Measurements from ENCODE around the gene C12orf56. TPM values are rescaled to one million over a fixed set of nuclear protein-coding genes. Genes with fewer than 3 reads are reported as not detected.

C12orf56 gene
- total and polyA plus RNA-seq, 2 donors (not counting 3 experiments of a cell fraction or from before 2014, with no cell fraction given), result 0.06 TPM; not detected in 1

DNA sequence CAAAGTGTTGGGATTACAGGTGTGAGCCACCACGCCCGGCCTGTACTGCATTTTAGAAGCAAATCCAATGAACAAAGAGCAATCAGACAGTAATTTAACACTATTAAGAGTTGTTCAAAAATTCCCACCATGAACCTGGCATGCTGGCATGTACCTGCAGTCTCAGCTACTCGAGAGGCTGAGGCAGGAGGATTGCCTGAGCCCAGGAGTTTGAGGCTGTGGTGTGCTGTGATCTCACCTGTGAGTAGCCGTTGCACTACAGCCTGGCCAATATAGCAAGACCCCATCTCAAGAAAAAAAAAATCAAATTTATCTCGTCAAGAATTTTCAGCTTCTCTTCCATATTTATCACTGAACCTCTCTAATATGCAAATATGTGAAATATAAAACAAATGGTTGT lies 128.7 kb downstream of the C12orf56 start:
- DNase-seq (ENCODE audit: low read depth, low spot score) (no peak), FAIRE-seq (no peak)
- ChIA-PET CTCF (interaction anchor here (1.0 to 1.4 kb wide), 2 partner anchors 418 to 422 kb away, joined by 3 read pairs; no protein-coding TSS in a partner anchor), POLR2A (interaction anchor here (0.7 kb wide), 1 partner anchor 16 kb away, joined by 7 read pairs; no protein-coding TSS in a partner anchor)
- Histone ChIP-seq H3K4me1 (ENCODE audit: control insufficient read depth, extremely low read depth, insufficient read depth, low read length) (no peaks in the 10 kb centered on the region), H3K79me2 (ENCODE audit: control insufficient read depth, insufficient read depth, low read length) (no peaks in the 10 kb centered on the region), H3K36me3 (ENCODE audit: control insufficient read depth in 2 of 2, extremely low read depth in 1 of 2, insufficient read depth in 2 of 2, low read length in 2 of 2) (no peaks in the 10 kb centered on the region), H3K4me3 (replicated peaks in 1 of 3; ENCODE audit: insufficient read depth in 1 of 3, low read depth in 1 of 3, low read length in 3 of 3) (no peak overlapping the region), H4K20me1 (replicated peaks; ENCODE audit: control insufficient read depth, extremely low read depth, insufficient read depth, low read length) (no peaks in the 10 kb centered on the region), H3K4me2 (ENCODE audit: insufficient read depth, low read length) (no peak overlapping the region), H3K27me3 (ENCODE audit: control insufficient read depth in 2 of 2, insufficient read depth in 2 of 2, low read length in 2 of 2) (no peaks in the 10 kb centered on the region), H3K9ac (replicated peaks; ENCODE audit: extremely low read depth, insufficient read depth, low read length) (no peak overlapping the region), H2AFZ (ENCODE audit: low read depth, low read length) (no peak overlapping the region), H3K27ac (ENCODE audit: insufficient read depth, low read depth, low read length) (no peak overlapping the region), H3K9me1 (replicated peaks; ENCODE audit: control insufficient read depth, extremely low read depth, insufficient read depth, low read length) (no peaks in the 10 kb centered on the region), H3K9me3 (replicated peaks; ENCODE audit: control insufficient read depth, insufficient read depth, low read length) (no peaks in the 10 kb centered on the region)
- BruUV-seq (replicated peaks), result no TSS peak
- dilution Hi-C loops (cut with MboI; ENCODE audit: extremely low pct_ligation_motif_present, low sequenced_read_pairs) (no loop called here), intact Hi-C loops (cut with micrococcal nuclease) (no loop called here)
- no peak for TF ChIP-seq MYC (IDR thresholded peaks at IDR 0.05; ENCODE audit: low read depth, low read length)
- no peak for TF ChIP-seq JUN (IDR thresholded peaks at IDR 0.05; ENCODE audit: borderline replicate concordance, insufficient read depth, insufficient read length, low read depth)
- TF ChIP-seq CTCF (IDR thresholded peaks at IDR 0.05; ENCODE audit: extremely low read depth in 1 of 2, insufficient read depth in 1 of 2, low read depth in 1 of 2, low read length in 2 of 2), result no peak
- TF ChIP-seq, protein P1, sequence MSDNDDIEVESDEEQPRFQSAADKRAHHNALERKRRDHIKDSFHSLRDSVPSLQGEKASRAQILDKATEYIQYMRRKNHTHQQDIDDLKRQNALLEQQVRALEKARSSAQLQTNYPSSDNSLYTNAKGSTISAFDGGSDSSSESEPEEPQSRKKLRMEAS (IDR thresholded peaks at IDR 0.05; ENCODE audit: insufficient read depth, insufficient read length), result no peak
- TF ChIP-seq FOS (IDR thresholded peaks at IDR 0.05; ENCODE audit: borderline replicate concordance, insufficient read depth, low read length), result no peak
- TF ChIP-seq POLR2AphosphoS5 (IDR thresholded peaks at IDR 0.05; ENCODE audit: insufficient read depth, low read depth, low read length), result no peak
- TF ChIP-seq EZH2 (IDR thresholded peaks at IDR 0.05; ENCODE audit: borderline replicate concordance, low read depth, low read length, severe bottlenecking), result no peak
- TF ChIP-seq POLR2A (IDR thresholded peaks at IDR 0.05; ENCODE audit: low read depth, low read length), result no peak
- TF ChIP-seq GATA2 (IDR thresholded peaks at IDR 0.05; ENCODE audit: insufficient read depth, insufficient read length, low read depth, low read length), result no peak
